ENCODE results near the gene VWA3B.

DNA sequence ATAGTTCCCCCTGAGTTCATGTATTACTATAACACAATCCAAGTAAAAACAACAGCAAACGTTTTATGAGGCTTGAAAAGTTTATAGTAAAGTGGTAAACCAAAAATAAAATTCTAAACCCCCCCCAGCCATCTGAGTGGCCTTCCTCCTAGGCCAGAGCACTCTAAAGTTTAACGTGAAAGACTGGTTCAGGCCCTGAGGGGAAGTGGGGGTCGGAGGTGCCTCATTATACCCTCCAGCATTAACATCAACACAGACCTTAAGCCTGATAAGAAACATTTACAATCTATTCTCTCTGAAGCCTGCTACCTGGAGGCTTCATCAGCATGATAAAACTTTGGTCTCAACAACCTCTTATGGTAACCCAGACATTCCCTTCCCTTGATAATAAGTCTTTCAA, 230.2 kb downstream of the VWA3B start:
- no peak for TF ChIP-seq EZH2phosphoT487 (IDR thresholded peaks at IDR 0.05; ENCODE audit: insufficient read depth, low read depth)
- TF ChIP-seq EZH2 (IDR thresholded peaks at IDR 0.05; ENCODE audit: insufficient read depth, poor library complexity, severe bottlenecking), result no peak
